K562 (cell line): ENCODE data around the gene ANGPTL7. TPM values are rescaled to one million over a fixed set of nuclear protein-coding genes. Genes with fewer than 3 reads are reported as not detected.

Experiments used
- ATAC-seq: fragments of 200-7000 bp; cut with Tn5 transposase; 3 replicates; pipeline ENCODE4 v1.9.1; 2020; ENCODE audit warnings: moderate library complexity
- BruUV-seq: library from RNA; stranded (reverse); fragments of 400-500 nt; replicated peaks from 2 replicates; lab custom pipeline; 2021; lab: Mats Ljungman, UMichigan
- CTCF ChIA-PET: fragments of 300-600 bp; formaldehyde crosslinking; extraction: SDS; loops from one replicate; lab custom pipeline; 2021; ENCODE audit warnings: low intra/inter-chr PET ratio; lab: Yijun Ruan, JAX
- POLR2A ChIA-PET: fragments of 300-600, 350-650 bp; sonication (Branson Sonifier 250); formaldehyde crosslinking; extraction: SDS; loops from one replicate; lab custom pipeline; 2021; ENCODE audit warnings: antibody characterized with exemption, inconsistent platforms; lab: Yijun Ruan, JAX
- DNase-seq, 4 experiments: peaks; one replicate each; pipeline versions ENCODE4 v3.0.0 to v3.0.0-alpha.2; 2011 to 2018; ENCODE audit warnings: low spot score in 3 of 4, mixed read lengths in 3 of 4; ENCODE audit errors: extremely low read depth in 1 of 4
- FAIRE-seq: peaks from 2 replicates; lab custom pipeline; 2011; peaks lifted over from hg19 to GRCh38; lab: Jason Lieb, UNC
- H2AFZ ChIP-seq: 2 replicates; pipeline ENCODE4 v1.6.0; 2011; ENCODE audit warnings: low read depth, low read length, control low read depth, inconsistent platforms
- H3K27ac ChIP-seq: fragments of 200-600 bp; 3 replicates; pipeline ENCODE4 v1.8.0; 2011; ENCODE audit warnings: low read depth, mild to moderate bottlenecking, control low read depth, inconsistent platforms, low read length, moderate library complexity, mixed read lengths; ENCODE audit errors: extremely low read depth
- H3K27me3 ChIP-seq, 2 experiments: fragments of 300-600 bp in 1 of 2; 2 replicates in 1 of 2; 3 replicates in 1 of 2; pipeline versions ENCODE4 v1.6.0 to v1.8.0; 2011; ENCODE audit warnings: inconsistent platforms in 2 of 2, low read length in 2 of 2, mild to moderate bottlenecking in 1 of 2, mixed read lengths in 1 of 2, moderate library complexity in 1 of 2; ENCODE audit not compliant: control insufficient read depth in 2 of 2, insufficient read depth in 2 of 2
- H3K36me3 ChIP-seq: fragments of 300-600 bp; 3 replicates; pipeline ENCODE4 v1.8.0; 2011; ENCODE audit warnings: mild to moderate bottlenecking, low read length, inconsistent platforms; ENCODE audit not compliant: control insufficient read depth, insufficient read depth
- H3K4me1 ChIP-seq, 2 experiments: fragments of 200-600 bp in 1 of 2; replicated peaks in 1 of 2; 2 replicates in 1 of 2; 3 replicates in 1 of 2; pipeline versions ENCODE4 v1.5.1 to v1.8.0; 2011; ENCODE audit warnings: inconsistent platforms in 2 of 2, low read length in 2 of 2, mild to moderate bottlenecking in 1 of 2, mixed read lengths in 1 of 2, moderate library complexity in 1 of 2; ENCODE audit not compliant: control insufficient read depth in 2 of 2, insufficient read depth in 2 of 2
- H3K4me2 ChIP-seq: 2 replicates; pipeline ENCODE4 v1.6.1; 2011; ENCODE audit warnings: low read length, control low read depth, inconsistent platforms, mixed read lengths; ENCODE audit not compliant: insufficient read depth
- H3K4me3 ChIP-seq: fragments of 200-600 bp; sonication (generic), shearing (Covaris generic); 2 replicates; pipeline ENCODE4 v1.5.1; 2016; ENCODE audit warnings: control low read depth, inconsistent platforms
- H3K79me2 ChIP-seq: fragments of 200-600 bp; 3 replicates; pipeline ENCODE4 v1.8.0; 2011; ENCODE audit warnings: low read length, inconsistent platforms; ENCODE audit not compliant: control insufficient read depth, insufficient read depth
- H3K9ac ChIP-seq, 2 experiments: 2 replicates each; pipeline versions ENCODE4 v1.6.0 to v1.6.1; 2011; ENCODE audit warnings: low read depth in 2 of 2, low read length in 2 of 2, control low read depth in 1 of 2, inconsistent platforms in 1 of 2, mild to moderate bottlenecking in 1 of 2, mixed read lengths in 1 of 2; ENCODE audit not compliant: insufficient read depth in 1 of 2
- H3K9me1 ChIP-seq: one replicate; pipeline ENCODE4 v1.6.0; 2011; ENCODE audit warnings: inconsistent platforms, mild to moderate bottlenecking, low read length, moderate library complexity; ENCODE audit not compliant: control insufficient read depth, insufficient read depth
- H3K9me3 ChIP-seq: replicated peaks from 2 replicates; pipeline ENCODE4 v1.5.1; 2011; ENCODE audit warnings: low read depth, low read length, inconsistent platforms; ENCODE audit not compliant: control insufficient read depth, insufficient read depth
- H4K20me1 ChIP-seq: replicated peaks from 2 replicates; pipeline ENCODE4 v1.6.1; 2011; ENCODE audit warnings: low read length, inconsistent platforms, mixed read lengths; ENCODE audit not compliant: control insufficient read depth, insufficient read depth
- CSDE1 ChIP-seq, 2 experiments: fragments of 450-650 bp; IDR thresholded peaks; 2 replicates each; pipeline ENCODE4 v1.6.1; 2016; ENCODE audit warnings: mild to moderate bottlenecking in 1 of 2
- ETV1 ChIP-seq: fragments of 450-650 bp; conservative IDR thresholded peaks from 2 replicates; pipeline ENCODE4 v1.6.1; 2016; ENCODE audit warnings: missing genetic modification characterization, control low read depth, low read depth, missing compliant biosample characterization
- FOXK2 ChIP-seq, 2 experiments: fragments of 450-650 bp; IDR thresholded peaks in 1 of 2; conservative IDR thresholded peaks in 1 of 2; 2 replicates each; pipeline ENCODE4 v1.6.1; 2016; ENCODE audit warnings: low read depth in 2 of 2, mild to moderate bottlenecking in 1 of 2
- GABPB1 ChIP-seq: sonication (generic); formaldehyde crosslinking; IDR thresholded peaks from 2 replicates; pipeline ENCODE4 v1.8.0; 2022; ENCODE audit warnings: mild to moderate bottlenecking, missing genetic modification reagents
- JUNB ChIP-seq: fragments of 450-650 bp; formaldehyde crosslinking; conservative IDR thresholded peaks from 2 replicates; pipeline ENCODE4 v1.4.0; 2020; ENCODE audit warnings: mild to moderate bottlenecking
- MAFG ChIP-seq: fragments of 450-650 bp; conservative IDR thresholded peaks from 2 replicates; pipeline ENCODE4 v1.6.1; 2016; ENCODE audit warnings: missing genetic modification characterization, missing compliant biosample characterization
- MEF2D ChIP-seq: conservative IDR thresholded peaks from 2 replicates; pipeline ENCODE4 v1.6.1; 2016; ENCODE audit warnings: low read depth, missing genetic modification characterization, missing compliant biosample characterization
- RBM34 ChIP-seq: fragments of 200-400 bp; formaldehyde crosslinking; IDR thresholded peaks from 2 replicates; pipeline ENCODE4 v1.6.1; 2018; ENCODE audit warnings: low read length, borderline replicate concordance; ENCODE audit not compliant: insufficient read depth
- TAL1 ChIP-seq: fragments of 450-650 bp; IDR thresholded peaks from 2 replicates; pipeline ENCODE4 v1.6.1; 2016; ENCODE audit warnings: mild to moderate bottlenecking
- ZC3H8 ChIP-seq: fragments of 450-650 bp; IDR thresholded peaks from 2 replicates; pipeline ENCODE4 v1.6.1; 2017
- ZNF318 ChIP-seq, 2 experiments: fragments of 450-650 bp; IDR thresholded peaks; 2 replicates each; pipeline ENCODE4 v1.6.1; 2016; ENCODE audit warnings: mild to moderate bottlenecking in 2 of 2, borderline replicate concordance in 1 of 2, low read depth in 1 of 2, moderate library complexity in 1 of 2
- ZNF644 ChIP-seq: fragments of 200-800 bp; sonication (Bioruptor generic); IDR thresholded peaks from 2 replicates; pipeline ENCODE4 v1.6.1; 2016; ENCODE audit warnings: low read depth, missing genetic modification characterization, missing compliant biosample characterization
- ZNF766 ChIP-seq: fragments of 200-800 bp; sonication (Bioruptor generic); conservative IDR thresholded peaks from 2 replicates; pipeline ENCODE4 v1.6.1; 2016; ENCODE audit warnings: missing genetic modification characterization, missing compliant biosample characterization
- ZNF77 ChIP-seq: fragments of 250-450 bp; sonication (Bioruptor Pico); IDR thresholded peaks from 2 replicates; pipeline ENCODE4 v1.5.0; 2020
- ZSCAN29 ChIP-seq: fragments of 450-650 bp; IDR thresholded peaks from 2 replicates; pipeline ENCODE4 v1.6.1; 2017
- WGBS: fragments of 100-300 bp; shearing (Covaris generic); methylation state at CpG from one replicate; pipeline ENCODE4 v1.1.6; 2016; ENCODE audit warnings: low coverage, mixed read lengths; ENCODE audit not compliant: insufficient coverage; ENCODE audit errors: missing lambda C conversion rate; 5-methylcytosine and 5-hydroxymethylcytosine counted together
- in situ Hi-C: fragments of 300-500 bp; cut with MboI; formaldehyde crosslinking; loops from 4 replicates; pipeline ENCODE4 v1.15.0; 2018; ENCODE audit warnings: inconsistent platforms, mixed read lengths
- intact Hi-C: fragments of 100-400 bp; cut with micrococcal nuclease; formaldehyde crosslinking; loops from 2 replicates; pipeline ENCODE4 v1.14.2; 2022
- polyA plus RNA-seq, 8 experiments: library from polyadenylated mRNA; depleted of rRNA in 4 of 8; stranded (reverse) in 5 of 8; unstranded in 3 of 8; fragments of >200 nt; fragmentation: Nextera tagmentation in 2 of 8; fragmentation: Illumina TruSeq in 1 of 8; extraction: Ambion mirVana in 2 of 8; extraction: Trizol in 1 of 8; gene quantifications; 2 replicates each; pipeline versions ENCODE4 v1.2.1 to v1.2.3, GENCODE V29; 2011 to 2014; ENCODE audit warnings: inconsistent platforms in 1 of 8, missing spikeins in 1 of 8
- total RNA-seq, 7 experiments: library from RNA; depleted of rRNA in 6 of 7; stranded (reverse); fragments of >200 nt in 6 of 7; fragmentation: Illumina TruSeq in 2 of 7; extraction: Trizol in 2 of 7; gene quantifications; 2 replicates each; pipeline versions ENCODE4 v1.2.1 to v1.2.3, GENCODE V29; 2011 to 2021; ENCODE audit warnings: low replicate concordance in 1 of 7

Gene ANGPTL7
- total and polyA plus RNA-seq, 9 of the 15 experiments (the other 6 are each of a cell fraction or from before 2014, with no cell fraction given) = not detected

DNA sequence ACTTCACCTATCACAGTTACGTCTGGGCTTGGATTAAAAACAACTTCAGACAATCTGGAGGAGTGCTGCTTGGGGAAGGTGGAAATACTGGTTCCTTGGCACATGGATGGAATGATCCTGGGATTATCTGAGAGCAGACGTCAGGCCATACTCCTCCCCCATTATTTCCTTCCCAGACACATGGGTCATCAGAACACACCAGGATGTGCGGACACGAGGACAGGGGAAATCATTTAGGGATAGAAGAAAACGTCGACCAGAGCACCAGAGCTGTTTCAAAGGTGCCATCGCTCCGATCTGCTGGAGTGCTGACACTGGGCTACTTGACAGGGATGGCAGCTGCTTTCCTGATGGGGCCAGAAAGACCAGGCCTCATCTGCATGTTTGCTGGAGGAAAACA, 31.8 kb upstream of the ANGPTL7 start:
- Histone ChIP-seq H3K36me3 (peaks cover 72% of the 10 kb centered on the region), H2AFZ (no peak overlapping the region), H3K27ac (no peak overlapping the region), H3K9me1 (peaks cover 3% of the 10 kb centered on the region), H4K20me1 (no peaks in the 10 kb centered on the region), H3K9me3 (no peaks in the 10 kb centered on the region), H3K79me2 (no peaks in the 10 kb centered on the region), H3K4me3 (no peak overlapping the region), H3K9ac (no peak overlapping the region), H3K4me2 (no peak overlapping the region), H3K4me1 (no peaks in the 10 kb centered on the region), H3K27me3 (no peaks in the 10 kb centered on the region)
- BruUV-seq = no TSS peak
- FAIRE-seq = no peak
- in situ Hi-C loops = no loop called here
- no peak for DNase-seq
- 82% methylated on average over 8 of the region's 8 CpGs for WGBS
- intact Hi-C loops = no loop called here
- ChIA-PET CTCF (no interaction called here), POLR2A (interaction anchor here (0.6 to 2.0 kb wide), 2 partner anchors 10 to 24 kb away, joined by 3 to 7 read pairs; no protein-coding TSS in a partner anchor)
- ATAC-seq = no peak
- TF ChIP-seq ZNF766 (CRISPR knock-in tag) (no peak), ZNF77 (CRISPR knock-in tag) (no peak), CSDE1 (IDR thresholded peaks at IDR 0.05) (no peak), TAL1 (no peak), ETV1 (tag) (no peak), ZNF644 (no peak), MAFG (no peak), ZC3H8 (no peak), GABPB1 (CRISPR knock-in tag) (no peak), JUNB (CRISPR knock-in tag) (no peak), MEF2D (tag) (no peak), FOXK2 (conservative IDR thresholded peaks at IDR 0.05 in 1 of 2, IDR thresholded peaks at IDR 0.05 in 1 of 2; ENCODE audit: low read depth in 2 of 2) (no peak), ZSCAN29 (no peak), ZNF318 (IDR thresholded peaks at IDR 0.05; ENCODE audit: borderline replicate concordance in 1 of 2, low read depth in 1 of 2) (no peak), RBM34 (no peak)
